Stimulated activated CD4-positive, alpha-beta T cell treated with anti-CD3 and anti-CD28 coated beads, Interleukin-1b, Interleukin-23, amount 100 ng/mL, for 4 hours (primary cell): ENCODE data around the gene PHC3.

Experiments
- DNase-seq, 2 donors: peaks; one replicate each; pipeline ENCODE4 v3.0.0-alpha.2; 2020; ENCODE audit warnings: low read depth in 2 of 2

Gene PHC3

GRCh38 chr3:170078620-170079281 lies 102.8 kb downstream of the PHC3 start:
- no peak for DNase-seq

DNA sequence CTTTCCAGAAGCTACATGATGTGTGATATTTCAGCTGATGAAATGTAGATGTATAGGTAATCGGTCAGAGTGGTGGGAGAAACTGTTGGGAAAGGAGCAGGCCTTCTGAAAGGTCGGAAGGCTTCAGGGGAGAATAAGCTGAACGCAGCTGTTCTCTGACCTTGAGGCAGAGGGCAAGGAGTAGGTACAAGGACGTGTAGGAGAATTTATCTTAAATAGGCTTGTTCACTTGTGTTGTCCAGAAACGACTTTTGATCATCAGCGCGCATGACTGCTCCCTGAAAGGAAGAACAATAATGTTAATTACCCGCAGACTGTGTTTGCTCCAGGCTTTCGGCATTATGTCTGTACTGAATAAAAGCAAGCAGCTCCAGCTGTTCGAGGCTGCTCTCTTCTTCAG lies 104.2 kb downstream of the PHC3 start:
- no peak for DNase-seq

DNA sequence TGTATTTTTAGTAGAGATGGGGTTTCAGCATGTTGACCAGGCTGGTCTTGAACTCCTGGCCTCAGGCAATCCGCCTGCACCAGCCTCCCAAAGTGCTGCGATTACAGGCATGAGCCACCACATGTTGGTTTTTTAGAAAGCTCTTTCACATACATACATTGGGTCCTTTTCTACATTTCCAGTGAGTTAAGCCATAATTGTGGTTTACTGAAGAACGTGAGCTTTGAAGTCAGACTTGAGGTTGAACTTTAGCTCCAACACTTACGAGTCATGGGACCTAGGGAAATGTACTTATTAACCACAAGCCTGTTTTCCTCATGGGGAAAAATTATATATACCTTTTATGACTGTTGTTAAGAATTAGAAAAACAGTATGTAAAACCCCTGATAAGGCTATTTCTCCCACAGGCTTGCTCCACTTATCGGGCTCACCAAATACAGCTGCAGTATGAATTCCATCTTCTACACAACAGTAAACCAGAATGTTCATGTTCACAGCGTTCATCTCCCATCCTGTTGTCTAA lies 104.8 kb downstream of the PHC3 start:
- DNase-seq: no peak

DNA sequence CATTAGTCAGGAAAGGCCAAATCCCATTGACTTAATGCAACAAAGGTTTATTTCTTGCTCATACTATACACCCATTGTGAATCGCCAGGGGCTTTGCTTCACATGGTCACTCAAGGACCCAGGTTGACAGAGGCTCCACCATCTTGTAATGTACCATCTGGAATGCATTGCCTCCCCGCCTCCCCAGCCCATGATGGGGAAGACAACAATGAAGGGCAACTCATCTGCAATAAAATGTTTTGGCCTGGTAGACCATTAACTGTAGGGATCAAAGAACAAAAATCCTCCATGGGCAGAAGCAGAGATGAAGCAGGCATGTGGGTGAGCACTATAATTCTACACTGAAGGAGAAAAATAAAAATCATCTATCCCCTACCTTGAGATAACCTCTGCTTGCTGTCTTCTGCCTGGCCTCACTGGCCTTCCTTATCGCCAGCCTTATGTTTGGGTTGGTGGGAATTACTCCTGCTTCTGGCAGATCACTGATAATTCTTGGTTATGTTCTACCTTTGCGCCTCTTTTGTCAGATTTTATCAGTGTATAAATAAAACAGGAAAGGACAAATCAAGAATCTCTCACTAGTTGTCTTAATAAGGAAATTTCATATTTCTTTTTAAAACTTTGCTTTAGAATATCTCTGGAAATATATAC lies 106.0 kb downstream of the PHC3 start:
- no peak for DNase-seq

- DNase-seq: no peak
These were observed 117.4 kb downstream of the PHC3 start for GRCh38 chr3:170064108-170064507.

DNA sequence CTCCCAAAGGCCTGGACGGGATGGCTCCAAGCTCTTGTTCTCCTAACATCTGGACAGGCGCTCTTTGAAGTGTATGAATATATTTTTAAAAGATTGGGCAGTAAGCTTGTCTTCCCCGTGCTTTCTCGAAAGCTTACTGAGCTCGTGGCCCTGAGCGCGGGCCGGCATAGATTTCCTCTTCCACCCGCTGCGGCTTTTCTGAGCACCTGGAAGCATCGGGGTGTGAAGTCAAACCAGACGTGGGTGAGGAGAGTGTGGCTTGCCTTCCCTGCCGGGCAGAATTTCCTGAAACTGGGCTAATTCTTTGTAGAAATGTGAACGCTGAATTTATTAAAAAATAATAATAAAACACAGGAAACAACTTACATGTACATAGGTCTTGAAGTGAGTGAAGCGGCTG lies 117.8 kb downstream of the PHC3 start:
- no peak for DNase-seq

DNA sequence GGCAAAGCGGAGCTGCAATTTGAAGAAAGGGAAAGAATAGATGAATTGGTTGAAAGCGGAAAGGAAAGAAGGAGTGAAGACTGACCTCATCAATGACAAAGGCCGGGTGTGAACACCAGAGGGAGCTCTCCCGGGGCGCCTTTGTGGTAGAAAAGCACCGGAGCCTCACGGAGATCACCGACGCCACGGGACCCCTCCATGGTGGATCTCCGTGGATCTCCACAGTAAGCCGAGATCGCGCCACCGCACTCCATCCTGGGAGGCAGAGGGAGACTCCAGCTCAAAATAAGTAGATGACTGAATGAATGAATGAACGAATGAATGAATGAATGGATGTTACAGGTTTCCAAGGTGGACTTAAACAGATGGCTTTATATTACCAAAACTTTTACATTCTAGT lies 118.8 kb downstream of the PHC3 start:
- DNase-seq: no peak

DNA sequence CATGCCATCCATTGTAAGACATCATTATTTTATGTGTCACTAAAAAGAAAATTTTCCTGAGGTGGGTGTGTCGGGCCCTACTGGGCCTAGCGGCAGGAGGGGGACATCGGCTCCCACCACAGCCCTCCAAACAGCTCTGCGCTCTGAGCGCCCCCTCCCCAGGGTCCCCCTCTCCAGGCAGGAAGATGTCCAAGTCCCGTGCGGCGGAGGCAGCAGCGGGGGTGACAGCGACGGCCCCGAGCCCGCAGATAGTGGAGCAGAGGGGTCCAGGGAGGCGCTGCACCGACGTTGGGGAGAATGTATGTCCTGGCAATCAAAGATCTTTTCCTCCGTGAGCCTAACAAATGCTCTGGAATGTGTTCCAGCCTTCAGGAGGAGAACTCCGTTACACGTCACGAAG lies 119.5 kb downstream of the PHC3 start:
- DNase-seq: no peak

DNA sequence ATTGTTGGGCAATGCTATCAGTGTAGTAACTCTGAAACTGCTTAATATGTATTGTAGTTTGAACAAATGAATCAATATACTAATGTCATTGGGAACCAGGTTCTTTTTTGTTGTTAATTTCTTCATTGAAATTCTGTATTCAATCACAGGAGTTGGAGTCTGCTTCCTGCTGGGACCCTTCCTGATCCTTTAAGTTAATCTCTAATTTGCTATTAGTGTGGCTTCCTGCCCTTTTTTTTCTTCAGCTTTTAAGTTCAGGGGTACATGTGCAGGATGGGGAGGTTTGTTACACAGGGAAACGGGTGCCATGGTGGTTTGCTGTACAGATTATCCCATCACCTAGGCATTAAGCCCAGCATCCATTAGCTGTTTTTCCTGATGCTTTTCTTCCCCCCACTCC lies 122.1 kb downstream of the PHC3 start:
- DNase-seq: no peak

- DNase-seq: no peak
These were observed 123.4 kb downstream of the PHC3 start for GRCh38 chr3:170058127-170058526.

DNA sequence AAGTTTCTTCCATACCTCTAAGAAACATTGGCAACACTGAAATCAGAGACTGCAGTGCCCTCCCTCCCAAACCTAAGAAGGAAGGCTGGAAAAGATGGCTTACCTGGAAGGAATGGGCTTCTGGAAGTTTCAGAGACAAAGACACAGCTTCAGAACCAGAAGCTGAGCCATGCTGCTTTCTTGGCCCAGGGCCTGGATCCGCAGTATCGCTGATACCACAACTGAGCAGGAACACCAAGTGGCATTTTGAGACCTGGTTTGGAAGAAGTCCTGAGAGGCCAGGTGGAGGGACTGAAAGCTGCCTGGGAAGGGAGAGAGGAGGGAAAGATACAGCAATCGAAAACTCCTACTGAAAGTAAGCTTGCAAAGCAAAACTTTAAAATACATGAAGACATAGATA lies 124.0 kb downstream of the PHC3 start:
- DNase-seq: no peak

DNA sequence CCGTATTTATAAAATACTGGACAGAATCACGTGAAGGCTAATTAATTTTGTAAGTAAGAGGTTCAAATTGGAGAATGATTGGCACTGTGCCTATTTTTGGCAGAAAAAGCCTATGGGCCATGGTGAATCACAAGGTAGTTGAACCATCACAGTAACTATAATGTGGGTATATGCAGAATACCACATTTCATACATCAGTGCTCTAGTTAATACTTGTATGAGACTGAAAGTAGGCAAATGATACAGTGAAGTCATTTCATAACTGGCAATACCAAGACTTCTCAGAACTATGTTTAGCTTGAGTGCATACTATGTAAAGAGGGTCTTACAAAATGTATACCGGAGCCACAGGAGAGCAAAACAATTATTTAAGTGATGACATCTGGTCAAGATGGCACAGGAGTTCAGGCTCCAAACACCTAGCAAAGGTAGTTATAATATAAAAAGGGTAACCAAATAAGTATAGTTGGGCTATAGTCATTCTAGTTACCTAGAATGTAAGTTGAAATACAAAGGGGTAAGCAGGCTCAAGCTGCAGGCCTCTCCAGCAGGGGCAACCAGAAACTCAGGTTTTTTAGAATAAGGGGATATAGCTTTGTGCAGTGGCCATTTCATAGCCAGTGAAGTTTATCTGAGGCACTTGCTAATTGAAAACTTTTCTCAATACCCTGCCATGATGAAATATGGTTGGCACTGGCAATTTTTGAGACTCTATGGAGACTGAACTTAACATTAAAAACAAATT lies 124.7 kb downstream of the PHC3 start:
- no peak for DNase-seq

DNA sequence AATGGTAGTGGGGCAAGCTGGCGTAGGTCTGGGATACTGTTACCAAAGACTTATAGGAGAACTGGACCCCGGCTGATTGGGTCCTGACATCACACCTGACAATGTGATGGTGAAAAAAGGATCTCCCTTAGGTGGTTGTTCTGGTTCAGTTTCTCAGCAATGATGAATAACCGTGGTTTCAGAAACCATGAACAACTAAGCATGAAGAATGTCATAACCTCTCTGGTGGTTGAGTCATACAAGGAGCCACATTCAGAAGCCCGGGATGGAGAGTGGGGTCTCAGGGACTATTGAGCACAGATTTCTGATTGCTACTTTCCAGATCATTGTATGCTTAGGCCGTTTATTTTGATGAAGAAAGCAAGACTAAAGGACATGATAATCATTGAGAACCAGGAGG lies 126.3 kb downstream of the PHC3 start:
- DNase-seq: no peak

DNA sequence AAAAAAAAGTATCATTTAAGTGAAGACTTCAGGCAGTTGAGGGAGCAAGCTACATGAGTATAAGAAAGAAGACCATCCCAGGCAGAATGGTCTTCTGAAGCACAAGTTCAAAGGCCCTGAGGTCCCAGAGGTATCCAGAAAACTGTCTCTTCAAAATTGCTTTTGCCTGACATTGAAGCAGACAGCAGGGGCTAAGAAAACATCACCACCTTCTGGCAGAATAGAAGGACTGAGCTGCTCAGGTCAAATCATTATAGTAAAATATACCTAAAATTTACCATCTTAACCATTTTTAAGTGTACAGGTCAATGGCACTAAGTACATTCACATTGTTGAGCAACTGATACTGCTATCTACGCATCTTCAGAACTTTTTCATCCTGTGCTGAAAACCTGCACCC lies 127.3 kb downstream of the PHC3 start:
- no peak for DNase-seq

DNA sequence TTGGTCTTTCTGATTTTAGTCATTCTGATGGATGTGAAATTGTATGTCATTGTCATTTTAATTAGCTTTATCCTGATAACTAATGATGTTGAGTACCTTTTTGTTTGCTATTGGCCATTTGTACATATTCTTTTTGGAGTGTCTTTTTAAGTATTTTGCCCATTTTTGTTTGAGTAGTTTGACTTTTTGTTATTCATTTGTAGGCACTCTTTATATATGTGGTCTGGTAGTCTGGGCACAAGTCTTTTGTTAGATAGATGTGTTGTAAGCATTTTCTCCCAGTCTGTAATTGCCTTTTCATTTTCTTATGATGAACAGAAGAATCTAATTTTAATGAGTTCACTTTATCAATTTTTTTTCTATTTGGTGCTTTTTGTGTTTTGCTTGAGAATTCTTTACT lies 129.1 kb downstream of the PHC3 start:
- no peak for DNase-seq

- DNase-seq: no peak
These were observed 130.8 kb downstream of the PHC3 start for GRCh38 chr3:170050753-170051152.

GRCh38 chr3:170049146-170050000 lies 132.2 kb downstream of the PHC3 start:
- no peak for DNase-seq

DNA sequence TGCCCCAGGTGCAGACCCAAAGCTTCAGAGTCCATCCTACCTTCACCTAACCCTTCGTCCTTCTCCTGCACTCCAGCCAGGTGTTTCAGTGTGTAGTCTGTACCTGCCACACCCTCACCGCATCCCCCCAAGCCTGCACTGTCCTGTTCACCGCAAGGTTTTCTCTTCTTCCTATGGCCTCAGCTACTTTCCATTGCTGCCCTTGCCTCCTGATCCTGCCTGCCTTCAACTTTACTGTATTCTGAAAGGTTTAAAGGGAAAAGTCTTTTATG lies 134.5 kb downstream of the PHC3 start:
- DNase-seq: no peak

- DNase-seq: no peak
These were observed 135.0 kb downstream of the PHC3 start for GRCh38 chr3:170046269-170047132.

GRCh38 chr3:170044795-170045244 lies 136.7 kb downstream of the PHC3 start:
- DNase-seq: no peak

- DNase-seq: no peak
These were observed 137.3 kb downstream of the PHC3 start for GRCh38 chr3:170044271-170044670.
